Measurements from ENCODE around the gene COL23A1. TPM values are rescaled to one million over a fixed set of nuclear protein-coding genes. Genes with fewer than 3 reads are reported as not detected.

The COL23A1 gene
- total and polyA plus RNA-seq, 2 of the 13 experiments (the other 11 are each of a cell fraction or from before 2014, with no cell fraction given): not detected

- ATAC-seq: no peak
- no peak overlapping the region for H3K4me2 ChIP-seq (ENCODE audit: low read depth, low read length)
- no TSS peak for BruUV-seq (replicated peaks)
- no peak overlapping the region for H2AFZ ChIP-seq (ENCODE audit: low read length)
- peaks cover 0 to 43% of the 10 kb centered on the region in 2 experiments; a peak in 3 of 5 replicates for H3K27me3 ChIP-seq (ENCODE audit: control insufficient read depth in 1 of 2, insufficient read depth in 2 of 2, low read length in 2 of 2)
- no peak for DNase-seq (ENCODE audit: low spot score)
- no peaks in the 10 kb centered on the region for H3K79me2 ChIP-seq (ENCODE audit: insufficient read depth, low read length)
- WGBS (ENCODE audit: low lambda C conversion rate): 74% methylated on average over 16 of the region's 19 CpGs
- H3K36me3 ChIP-seq (replicated peaks in 1 of 2; ENCODE audit: control insufficient read depth in 1 of 2, insufficient read depth in 2 of 2, low read length in 2 of 2): no peaks in the 10 kb centered on the region
- no peaks in the 10 kb centered on the region for H3K9me3 ChIP-seq (ENCODE audit: low read length)
- no peaks in the 10 kb centered on the region for H3K4me1 ChIP-seq (ENCODE audit: insufficient read depth, low read length)
- TF ChIP-seq THAP9 (CRISPR knock-in tag; IDR thresholded peaks at IDR 0.05; ENCODE audit: borderline replicate concordance) (no peak), MBD4 (IDR thresholded peaks at IDR 0.05; ENCODE audit: borderline replicate concordance, low read length) (no peak), MLLT10 (CRISPR knock-in tag; IDR thresholded peaks at IDR 0.05) (no peak), SRF (IDR thresholded peaks at IDR 0.05; ENCODE audit: low read depth, low read length) (no peak)
- FAIRE-seq: no peak
- ChIA-PET CTCF (ENCODE audit: low intra/inter-chr PET ratio, low total read pairs) (no interaction called here), POLR2A (no interaction called here)
- no peaks in the 10 kb centered on the region for H4K20me1 ChIP-seq (ENCODE audit: insufficient read depth, low read length)
- intact Hi-C loops (cut with micrococcal nuclease; ENCODE audit: unreplicated experiment): no loop called here
- H3K9ac ChIP-seq (ENCODE audit: insufficient read depth, low read depth, low read length): no peak overlapping the region
- in situ Hi-C loops (cut with HindIII; ENCODE audit: extremely low pct_ligation_motif_present, low pct_unique_long_range_greater_than_20kb): no loop called here
- no peak overlapping the region for H3K27ac ChIP-seq (ENCODE audit: extremely low read length, insufficient read depth, low read length)
- no peak overlapping the region for H3K4me3 ChIP-seq (replicated peaks in 1 of 3; ENCODE audit: insufficient read depth in 1 of 3, low read depth in 2 of 3, low read length in 3 of 3)
Measured at GRCh38 chr5:178467568-178468195, 122.5 kb downstream of the COL23A1 start.

- DNase-seq (ENCODE audit: low spot score) (no peak), ATAC-seq (no peak), FAIRE-seq (no peak)
- Histone ChIP-seq H3K9me3 (ENCODE audit: low read length) (no peaks in the 10 kb centered on the region), H3K79me2 (ENCODE audit: insufficient read depth, low read length) (no peaks in the 10 kb centered on the region), H3K27ac (ENCODE audit: extremely low read length, insufficient read depth, low read length) (no peak overlapping the region), H3K4me2 (ENCODE audit: low read depth, low read length) (no peak overlapping the region), H3K36me3 (replicated peaks in 1 of 2; ENCODE audit: control insufficient read depth in 1 of 2, insufficient read depth in 2 of 2, low read length in 2 of 2) (no peaks in the 10 kb centered on the region), H4K20me1 (ENCODE audit: insufficient read depth, low read length) (no peaks in the 10 kb centered on the region), H3K4me1 (ENCODE audit: insufficient read depth, low read length) (no peaks in the 10 kb centered on the region), H2AFZ (ENCODE audit: low read length) (no peak overlapping the region), H3K4me3 (replicated peaks in 1 of 3; ENCODE audit: insufficient read depth in 1 of 3, low read depth in 2 of 3, low read length in 3 of 3) (no peak overlapping the region), H3K9ac (ENCODE audit: insufficient read depth, low read depth, low read length) (no peak overlapping the region), H3K27me3 (ENCODE audit: control insufficient read depth in 1 of 2, insufficient read depth in 2 of 2, low read length in 2 of 2) (peaks cover 0 to 43% of the 10 kb centered on the region in 2 experiments; a peak in 3 of 5 replicates)
- CTCF ChIA-PET (ENCODE audit: low intra/inter-chr PET ratio, low total read pairs): no interaction called here
- TF ChIP-seq NR2F1 (CRISPR knock-in tag; IDR thresholded peaks at IDR 0.05): no peak
- no peak for TF ChIP-seq MIER2 (CRISPR knock-in tag; IDR thresholded peaks at IDR 0.05)
- TF ChIP-seq CREM (IDR thresholded peaks at IDR 0.05): no peak
- TF ChIP-seq CREM (CRISPR knock-in tag; IDR thresholded peaks at IDR 0.05): no peak
- TF ChIP-seq ZNF44 (CRISPR knock-in tag; IDR thresholded peaks at IDR 0.05): no peak
- no peak for TF ChIP-seq KLF9 (CRISPR knock-in tag; IDR thresholded peaks at IDR 0.05; ENCODE audit: low read depth)
- no peak for TF ChIP-seq TFE3 (CRISPR knock-in tag; IDR thresholded peaks at IDR 0.05)
- TF ChIP-seq FOXM1 (CRISPR knock-in tag; IDR thresholded peaks at IDR 0.05): no peak
- no peak for TF ChIP-seq ZNF33A (CRISPR knock-in tag; IDR thresholded peaks at IDR 0.05; ENCODE audit: borderline replicate concordance)
- in situ Hi-C loops (cut with HindIII; ENCODE audit: extremely low pct_ligation_motif_present, low pct_unique_long_range_greater_than_20kb): no loop called here
- no TSS peak for BruUV-seq (replicated peaks)
- intact Hi-C loops (cut with micrococcal nuclease; ENCODE audit: unreplicated experiment): no loop called here
- POLR2A ChIA-PET: no interaction called here
- WGBS (ENCODE audit: low lambda C conversion rate): 89% methylated on average over 5 of the region's 7 CpGs
Measured at GRCh38 chr5:178467205-178467567, 123.0 kb downstream of the COL23A1 start.
